DND-41 (cell line): ENCODE measurements around the gene PKN3.

Experiments used
- ATAC-seq: fragments of 200-7000 bp; cut with Tn5 transposase; 3 replicates; pipeline ENCODE4 v1.9.1; 2021; ENCODE audit warnings: low read depth; ENCODE audit not compliant: insufficient read depth
- DNase-seq: peaks from one replicate; pipeline ENCODE4 v3.0.0-alpha.2; 2020
- H2AFZ ChIP-seq: 2 replicates; pipeline ENCODE4 v1.6.0; 2012; ENCODE audit warnings: low read depth, low read length
- H3K27ac ChIP-seq: 2 replicates; pipeline ENCODE4 v1.5.1; 2012; ENCODE audit warnings: low read length, inconsistent platforms
- H3K27me3 ChIP-seq: fragments of 200-600 bp; sonication (generic); 2 replicates; pipeline ENCODE4 v1.6.0; 2012; ENCODE audit warnings: low read length, mild to moderate bottlenecking, inconsistent platforms; ENCODE audit not compliant: insufficient read depth, poor library complexity
- H3K36me3 ChIP-seq: 2 replicates; pipeline ENCODE4 v1.5.1; 2012; ENCODE audit warnings: low read length, inconsistent platforms; ENCODE audit not compliant: insufficient read depth
- H3K4me1 ChIP-seq: 2 replicates; pipeline ENCODE4 v1.5.1; 2012; ENCODE audit warnings: mild to moderate bottlenecking, low read length; ENCODE audit not compliant: insufficient read depth
- H3K4me2 ChIP-seq: 2 replicates; pipeline ENCODE4 v1.6.0; 2012; ENCODE audit warnings: mild to moderate bottlenecking, moderate library complexity, low read length, inconsistent platforms; ENCODE audit not compliant: insufficient read depth
- H3K4me3 ChIP-seq, 2 experiments: fragments of 200-600 bp in 1 of 2; shearing (Covaris generic) in 1 of 2; 2 replicates each; pipeline ENCODE4 v1.5.1; 2012 to 2016; ENCODE audit warnings: inconsistent platforms in 2 of 2, low read length in 2 of 2, mild to moderate bottlenecking in 2 of 2, low read depth in 1 of 2, moderate library complexity in 1 of 2
- H3K79me2 ChIP-seq: 2 replicates; pipeline ENCODE4 v1.6.0; 2012; ENCODE audit warnings: low read length, inconsistent platforms; ENCODE audit not compliant: insufficient read depth
- H3K9ac ChIP-seq: 2 replicates; pipeline ENCODE4 v1.6.0; 2012; ENCODE audit warnings: low read depth, mild to moderate bottlenecking, inconsistent platforms, low read length, moderate library complexity
- H3K9me3 ChIP-seq: 2 replicates; pipeline ENCODE4 v1.5.1; 2012; ENCODE audit warnings: low read length, moderate library complexity, mild to moderate bottlenecking, inconsistent platforms; ENCODE audit not compliant: insufficient read depth, severe bottlenecking
- H4K20me1 ChIP-seq: 2 replicates; pipeline ENCODE4 v1.6.0; 2012; ENCODE audit warnings: low read length; ENCODE audit not compliant: insufficient read depth
- EZH2 ChIP-seq: IDR thresholded peaks from 3 replicates; pipeline ENCODE4 v1.6.1; 2012; ENCODE audit warnings: borderline replicate concordance, low read depth, mild to moderate bottlenecking, moderate library complexity, low read length, inconsistent platforms; ENCODE audit not compliant: severe bottlenecking
- TF ChIP-seq, protein P1 (sequence below): IDR thresholded peaks from 2 replicates; pipeline ENCODE4 v1.5.1; 2012; ENCODE audit warnings: borderline replicate concordance, low read length, moderate library complexity, mild to moderate bottlenecking; ENCODE audit not compliant: poor library complexity, severe bottlenecking; ENCODE audit errors: extremely low read depth

Gene PKN3

DNA sequence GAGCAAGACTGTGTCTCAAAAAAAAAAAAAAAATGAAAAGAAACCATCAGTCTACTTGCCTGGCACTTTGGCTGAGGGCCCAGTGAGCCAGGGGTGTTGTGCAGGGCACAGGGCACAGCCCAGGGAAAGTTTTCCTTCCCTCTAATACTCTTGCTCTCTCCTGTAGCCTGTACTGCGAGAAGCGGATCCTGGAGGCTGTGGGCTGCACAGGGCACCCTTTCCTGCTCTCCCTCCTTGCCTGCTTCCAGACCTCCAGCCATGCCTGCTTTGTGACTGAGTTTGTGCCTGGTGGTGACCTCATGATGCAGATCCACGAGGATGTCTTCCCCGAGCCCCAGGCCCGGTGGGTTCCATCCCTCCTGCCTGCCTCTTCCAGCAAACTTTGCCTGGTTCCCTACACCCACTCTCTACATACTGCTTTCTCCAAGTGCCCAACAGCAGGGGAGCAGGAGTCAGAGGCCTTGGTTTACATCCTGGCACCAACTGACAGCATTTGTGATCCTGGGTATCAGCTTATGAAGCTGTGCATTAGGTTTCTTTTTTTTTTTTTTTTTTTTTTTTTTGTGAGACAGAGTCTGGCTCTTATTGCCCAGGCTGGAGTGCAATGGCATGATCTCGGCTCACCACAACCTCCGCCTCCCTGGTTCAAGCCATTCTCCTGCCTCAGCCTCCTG is 14.4 kb downstream of the PKN3 start:
- Histone ChIP-seq H3K27me3 (no peaks in the 10 kb centered on the region), H2AFZ (no peak overlapping the region), H3K79me2 (no peaks in the 10 kb centered on the region), H3K27ac (no peak overlapping the region), H3K9ac (no peak overlapping the region), H3K4me2 (no peak overlapping the region), H3K9me3 (no peaks in the 10 kb centered on the region), H3K4me1 (no peaks in the 10 kb centered on the region), H3K4me3 (no peak overlapping the region), H3K36me3 (peaks cover 24% of the 10 kb centered on the region), H4K20me1 (no peaks in the 10 kb centered on the region)
- DNase-seq (no peak), ATAC-seq (no peak)
- TF ChIP-seq, protein P1, sequence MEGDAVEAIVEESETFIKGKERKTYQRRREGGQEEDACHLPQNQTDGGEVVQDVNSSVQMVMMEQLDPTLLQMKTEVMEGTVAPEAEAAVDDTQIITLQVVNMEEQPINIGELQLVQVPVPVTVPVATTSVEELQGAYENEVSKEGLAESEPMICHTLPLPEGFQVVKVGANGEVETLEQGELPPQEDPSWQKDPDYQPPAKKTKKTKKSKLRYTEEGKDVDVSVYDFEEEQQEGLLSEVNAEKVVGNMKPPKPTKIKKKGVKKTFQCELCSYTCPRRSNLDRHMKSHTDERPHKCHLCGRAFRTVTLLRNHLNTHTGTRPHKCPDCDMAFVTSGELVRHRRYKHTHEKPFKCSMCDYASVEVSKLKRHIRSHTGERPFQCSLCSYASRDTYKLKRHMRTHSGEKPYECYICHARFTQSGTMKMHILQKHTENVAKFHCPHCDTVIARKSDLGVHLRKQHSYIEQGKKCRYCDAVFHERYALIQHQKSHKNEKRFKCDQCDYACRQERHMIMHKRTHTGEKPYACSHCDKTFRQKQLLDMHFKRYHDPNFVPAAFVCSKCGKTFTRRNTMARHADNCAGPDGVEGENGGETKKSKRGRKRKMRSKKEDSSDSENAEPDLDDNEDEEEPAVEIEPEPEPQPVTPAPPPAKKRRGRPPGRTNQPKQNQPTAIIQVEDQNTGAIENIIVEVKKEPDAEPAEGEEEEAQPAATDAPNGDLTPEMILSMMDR: no peak
- no peak for TF ChIP-seq EZH2

DNA sequence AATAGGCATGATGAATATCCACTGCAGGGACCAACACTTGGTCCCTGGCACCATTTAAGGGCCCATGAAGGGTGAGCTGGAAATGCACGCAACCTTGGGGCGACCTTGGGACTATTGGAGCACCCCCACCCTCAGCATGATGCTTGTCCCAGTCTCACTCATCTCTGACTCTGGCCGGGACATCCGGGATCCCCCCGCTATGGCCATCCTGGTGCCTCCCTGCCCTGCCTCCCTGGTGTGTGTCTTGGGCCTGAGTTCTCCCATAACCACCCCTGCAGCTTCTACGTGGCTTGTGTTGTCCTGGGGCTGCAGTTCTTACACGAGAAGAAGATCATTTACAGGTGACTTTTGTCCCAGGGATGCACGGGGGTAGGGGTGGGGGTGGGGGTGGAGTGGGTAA is 15.7 kb downstream of the PKN3 start:
- Histone ChIP-seq H3K4me3 (no peak overlapping the region), H3K9me3 (no peaks in the 10 kb centered on the region), H3K79me2 (peaks cover 3% of the 10 kb centered on the region; the same call in 1 of the 2 replicates), H3K4me1 (peaks cover 9% of the 10 kb centered on the region), H3K4me2 (no peak overlapping the region), H3K9ac (no peak overlapping the region), H4K20me1 (no peaks in the 10 kb centered on the region), H2AFZ (no peak overlapping the region), H3K27me3 (no peaks in the 10 kb centered on the region), H3K36me3 (peaks cover 28% of the 10 kb centered on the region), H3K27ac (no peak overlapping the region)
- DNase-seq: no peak
- TF ChIP-seq, protein P1: no peak
- no peak for TF ChIP-seq EZH2
- no peak for ATAC-seq

DNA sequence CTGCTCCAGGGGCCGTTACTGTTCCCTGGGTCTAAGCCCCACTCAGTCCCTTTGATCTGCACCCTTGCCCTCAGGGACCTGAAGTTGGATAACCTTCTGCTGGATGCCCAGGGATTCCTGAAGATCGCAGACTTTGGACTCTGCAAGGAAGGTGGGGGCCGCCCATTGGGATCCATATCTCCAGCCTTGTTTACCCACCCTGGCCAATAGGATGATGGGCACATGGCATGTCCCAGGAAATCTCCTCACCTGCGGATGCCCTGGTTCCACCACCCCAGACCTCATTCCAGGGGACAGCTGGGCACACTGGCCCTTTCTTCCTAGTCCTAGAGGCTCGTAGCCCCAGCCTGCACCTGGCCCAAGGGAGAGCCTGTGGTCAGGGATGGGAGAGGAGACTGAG is 16.2 kb downstream of the PKN3 start:
- ATAC-seq (no peak), DNase-seq (no peak)
- Histone ChIP-seq H2AFZ (no peak overlapping the region), H3K27ac (no peak overlapping the region), H4K20me1 (no peaks in the 10 kb centered on the region), H3K4me2 (no peak overlapping the region), H3K4me1 (peaks cover 14% of the 10 kb centered on the region), H3K4me3 (no peak overlapping the region), H3K36me3 (peaks cover 25% of the 10 kb centered on the region), H3K9me3 (no peaks in the 10 kb centered on the region), H3K79me2 (peaks cover 6% of the 10 kb centered on the region), H3K27me3 (no peaks in the 10 kb centered on the region), H3K9ac (no peak overlapping the region)
- TF ChIP-seq EZH2: no peak
- TF ChIP-seq, protein P1: no peak

DNA sequence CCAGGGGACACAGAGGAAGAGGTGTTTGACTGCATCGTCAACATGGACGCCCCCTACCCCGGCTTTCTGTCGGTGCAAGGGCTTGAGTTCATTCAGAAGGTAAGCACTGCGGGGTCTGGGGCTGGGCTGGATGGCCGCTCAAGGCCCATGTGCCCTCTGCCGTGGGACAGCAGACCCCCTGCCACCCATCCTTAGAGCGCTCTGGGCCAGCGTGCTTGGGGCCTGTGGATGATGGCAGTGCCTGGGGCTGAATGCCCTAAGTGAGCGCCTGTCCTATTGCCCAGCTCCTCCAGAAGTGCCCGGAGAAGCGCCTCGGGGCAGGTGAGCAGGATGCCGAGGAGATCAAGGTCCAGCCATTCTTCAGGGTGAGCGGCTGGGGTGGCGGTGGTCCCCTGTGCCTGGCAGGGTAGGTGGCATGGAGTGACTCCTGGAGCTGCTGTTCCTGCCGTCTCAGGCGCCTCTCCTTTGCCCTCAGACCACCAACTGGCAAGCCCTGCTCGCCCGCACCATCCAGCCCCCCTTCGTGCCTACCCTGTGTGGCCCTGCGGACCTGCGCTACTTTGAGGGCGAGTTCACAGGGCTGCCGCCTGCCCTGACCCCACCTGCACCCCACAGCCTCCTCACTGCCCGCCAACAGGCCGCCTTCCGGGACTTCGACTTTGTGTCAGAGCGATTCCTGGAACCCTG is 17.8 kb downstream of the PKN3 start:
- Histone ChIP-seq H3K4me2 (no peak overlapping the region), H3K79me2 (peaks cover 17% of the 10 kb centered on the region), H3K27ac (no peak overlapping the region), H3K4me3 (no peak overlapping the region), H3K9me3 (no peaks in the 10 kb centered on the region), H4K20me1 (no peaks in the 10 kb centered on the region), H3K4me1 (peaks cover 25% of the 10 kb centered on the region), H3K36me3 (peaks cover 17% of the 10 kb centered on the region), H3K27me3 (no peaks in the 10 kb centered on the region), H3K9ac (no peak overlapping the region), H2AFZ (no peak overlapping the region)
- no peak for DNase-seq
- no peak for TF ChIP-seq EZH2
- TF ChIP-seq, protein P1: no peak
- ATAC-seq: no peak
